ENCODE measurements around the gene ST14.
A peak's percentile ranks its signal among the peaks of the same experiment; 100 is the strongest.

ST14 gene

DNA sequence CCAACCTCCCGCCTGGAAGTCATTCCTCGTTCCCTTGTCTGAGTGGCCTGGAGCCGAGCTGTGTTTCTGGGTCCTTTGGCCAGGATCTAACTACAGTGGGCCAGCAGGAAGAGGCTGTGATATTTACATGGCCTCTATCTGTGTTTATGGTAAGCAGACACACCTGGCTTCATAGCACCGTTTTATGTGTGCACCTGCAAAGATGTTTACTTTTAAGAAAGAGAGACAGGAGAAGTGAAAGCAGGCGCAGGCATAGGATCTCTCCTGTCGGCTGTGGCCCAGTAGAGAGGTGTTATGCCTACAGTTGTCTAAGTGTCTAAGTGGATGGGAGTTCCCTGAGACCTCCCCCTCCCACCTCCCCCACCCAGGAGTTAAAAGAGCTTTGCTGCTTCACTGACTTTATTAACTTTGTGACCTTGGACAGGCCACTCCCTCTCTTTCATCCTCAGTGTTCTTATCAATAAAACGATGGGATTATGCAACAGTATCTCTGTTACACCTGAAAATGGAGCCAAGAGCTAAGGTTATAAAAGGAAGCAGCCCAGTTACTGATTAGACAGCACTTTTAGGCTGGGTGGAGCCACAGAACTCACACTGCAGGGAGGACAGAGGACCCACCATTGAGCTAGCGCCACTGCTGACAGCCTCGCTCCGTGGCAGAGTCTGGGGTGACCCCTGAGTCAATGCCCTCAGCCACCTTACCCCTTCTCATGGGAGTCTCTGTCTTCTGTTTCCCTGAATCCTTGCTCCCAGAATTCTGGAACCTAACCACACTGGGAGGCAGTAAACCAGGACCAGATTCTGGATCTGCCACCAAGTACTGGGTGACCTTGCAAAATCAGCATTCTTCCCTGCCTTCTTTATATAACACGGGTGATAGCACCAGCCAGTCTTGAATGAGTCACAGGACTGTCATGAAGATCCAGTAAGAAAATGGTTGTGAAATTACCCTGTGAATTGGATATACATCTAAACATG, 22.0 kb downstream of the ST14 start:
- peak; percentile 45 for DNase-seq (ENCODE audit: low spot score)
- TF ChIP-seq, protein P1, sequence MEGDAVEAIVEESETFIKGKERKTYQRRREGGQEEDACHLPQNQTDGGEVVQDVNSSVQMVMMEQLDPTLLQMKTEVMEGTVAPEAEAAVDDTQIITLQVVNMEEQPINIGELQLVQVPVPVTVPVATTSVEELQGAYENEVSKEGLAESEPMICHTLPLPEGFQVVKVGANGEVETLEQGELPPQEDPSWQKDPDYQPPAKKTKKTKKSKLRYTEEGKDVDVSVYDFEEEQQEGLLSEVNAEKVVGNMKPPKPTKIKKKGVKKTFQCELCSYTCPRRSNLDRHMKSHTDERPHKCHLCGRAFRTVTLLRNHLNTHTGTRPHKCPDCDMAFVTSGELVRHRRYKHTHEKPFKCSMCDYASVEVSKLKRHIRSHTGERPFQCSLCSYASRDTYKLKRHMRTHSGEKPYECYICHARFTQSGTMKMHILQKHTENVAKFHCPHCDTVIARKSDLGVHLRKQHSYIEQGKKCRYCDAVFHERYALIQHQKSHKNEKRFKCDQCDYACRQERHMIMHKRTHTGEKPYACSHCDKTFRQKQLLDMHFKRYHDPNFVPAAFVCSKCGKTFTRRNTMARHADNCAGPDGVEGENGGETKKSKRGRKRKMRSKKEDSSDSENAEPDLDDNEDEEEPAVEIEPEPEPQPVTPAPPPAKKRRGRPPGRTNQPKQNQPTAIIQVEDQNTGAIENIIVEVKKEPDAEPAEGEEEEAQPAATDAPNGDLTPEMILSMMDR (IDR thresholded peaks at IDR 0.05; ENCODE audit: extremely low read depth, missing control alignments): no peak

DNA sequence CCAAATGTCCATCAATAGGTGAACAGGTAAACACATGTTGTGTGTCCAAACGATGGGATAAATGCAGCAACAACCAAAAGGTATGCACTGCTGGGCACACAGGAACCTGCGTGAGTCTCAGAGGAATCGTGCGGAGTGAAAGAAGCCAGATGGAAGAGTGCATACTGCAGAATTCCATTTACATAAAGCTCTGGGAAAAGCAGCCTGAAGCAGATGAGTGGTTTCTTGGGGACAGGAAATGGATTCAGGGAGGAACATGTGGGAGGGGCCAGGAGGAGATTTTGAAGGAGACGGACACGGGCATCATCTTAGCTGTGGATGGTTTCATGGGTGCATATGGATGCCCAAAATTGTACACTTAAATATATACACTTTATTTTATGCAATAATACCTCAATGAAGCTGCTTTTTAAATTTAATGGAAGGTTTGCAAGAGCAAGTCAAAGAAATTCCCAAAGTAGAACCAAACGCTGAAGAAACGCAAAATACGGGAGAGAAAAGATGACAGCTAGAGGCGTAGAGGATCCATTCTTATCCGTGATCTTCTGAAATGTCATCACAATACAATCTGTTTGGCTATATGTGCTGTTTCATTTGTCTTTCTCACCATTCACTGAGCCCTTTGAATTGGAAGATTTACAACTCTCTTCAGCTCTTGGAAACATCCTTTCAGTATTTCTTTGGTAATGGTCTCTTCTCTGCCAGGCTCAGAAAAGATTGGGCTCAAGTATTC, 24.5 kb downstream of the ST14 start:
- TF ChIP-seq, protein P1 (IDR thresholded peaks at IDR 0.05; ENCODE audit: extremely low read depth, missing control alignments): no peak

DNA sequence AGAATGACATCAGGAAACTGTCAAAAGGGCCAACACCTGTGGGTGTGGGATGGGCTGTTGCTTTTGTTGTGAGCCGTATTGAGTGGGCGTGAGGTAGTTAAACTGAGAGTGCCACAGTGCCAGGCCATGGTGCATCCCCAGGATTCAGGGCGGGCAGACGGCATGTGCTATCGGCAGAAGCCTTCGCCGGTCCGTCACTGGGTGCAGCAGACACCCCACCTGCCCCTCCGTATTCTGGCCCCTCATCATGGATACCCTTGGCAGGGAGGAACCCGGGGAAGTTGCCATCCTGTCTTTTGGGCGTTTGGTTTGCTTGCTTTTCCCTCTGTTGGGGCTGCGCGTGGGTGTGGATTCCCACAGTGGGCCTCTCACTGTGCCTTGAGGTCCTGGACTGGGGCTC, 27.5 kb downstream of the ST14 start:
- DNase-seq (ENCODE audit: low spot score): no peak
- TF ChIP-seq, protein P1 (IDR thresholded peaks at IDR 0.05; ENCODE audit: extremely low read depth, missing control alignments): no peak

More for the DNA sequence above, 24.5 kb downstream of the ST14 start:
- DNase-seq (ENCODE audit: low spot score): no peak

DNA sequence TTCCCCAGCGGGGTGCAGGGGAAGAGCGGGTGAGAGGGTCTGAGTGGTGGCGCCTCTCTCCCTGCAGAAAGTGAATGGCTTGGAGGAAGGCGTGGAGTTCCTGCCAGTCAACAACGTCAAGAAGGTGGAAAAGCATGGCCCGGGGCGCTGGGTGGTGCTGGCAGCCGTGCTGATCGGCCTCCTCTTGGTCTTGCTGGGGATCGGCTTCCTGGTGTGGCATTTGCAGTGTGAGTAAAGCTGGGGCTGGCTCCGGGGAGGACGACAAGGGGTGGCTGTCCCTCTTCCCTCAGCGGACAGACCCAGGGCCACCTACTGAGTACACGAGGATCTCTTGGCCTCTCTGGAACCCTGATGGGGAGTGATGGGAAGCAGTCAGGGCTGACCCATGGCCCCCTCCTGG, 28.5 kb downstream of the ST14 start:
- DNase-seq (ENCODE audit: low spot score): no peak
- TF ChIP-seq, protein P1 (IDR thresholded peaks at IDR 0.05; ENCODE audit: extremely low read depth, missing control alignments): no peak

DNA sequence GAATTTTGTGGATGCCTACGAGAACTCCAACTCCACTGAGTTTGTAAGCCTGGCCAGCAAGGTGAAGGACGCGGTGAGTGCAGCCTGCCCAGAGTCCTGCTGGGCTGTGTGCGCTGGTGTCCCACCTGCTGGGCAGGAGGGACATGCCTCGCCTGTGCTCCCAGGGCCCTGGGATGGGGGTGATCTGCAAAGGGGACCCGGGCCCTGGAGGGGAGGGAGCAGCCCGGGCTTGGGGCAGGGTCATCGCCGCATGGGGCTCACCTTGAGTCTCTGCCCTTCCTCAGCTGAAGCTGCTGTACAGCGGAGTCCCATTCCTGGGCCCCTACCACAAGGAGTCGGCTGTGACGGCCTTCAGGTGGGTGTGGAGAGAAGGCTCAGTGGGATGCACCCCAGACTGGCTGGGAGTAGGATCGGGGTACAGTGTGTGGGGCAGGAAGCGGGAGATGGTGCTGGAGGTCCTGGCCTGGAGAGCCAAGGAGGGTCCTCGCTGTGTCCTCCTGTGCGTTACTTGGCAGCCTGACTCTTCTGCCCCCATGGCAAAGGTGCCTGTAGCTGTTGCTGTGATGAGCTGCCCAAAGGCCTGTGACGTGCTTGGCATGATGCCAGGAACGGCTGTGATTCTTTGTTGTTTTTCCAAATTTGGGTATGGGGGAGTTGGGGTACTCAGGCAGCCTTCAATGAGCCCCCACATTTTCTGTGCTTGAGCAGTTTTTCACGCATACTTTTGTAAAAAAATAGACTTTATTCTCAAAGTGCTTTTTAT, 29.2 kb downstream of the ST14 start:
- DNase-seq (ENCODE audit: low spot score): no peak

DNA sequence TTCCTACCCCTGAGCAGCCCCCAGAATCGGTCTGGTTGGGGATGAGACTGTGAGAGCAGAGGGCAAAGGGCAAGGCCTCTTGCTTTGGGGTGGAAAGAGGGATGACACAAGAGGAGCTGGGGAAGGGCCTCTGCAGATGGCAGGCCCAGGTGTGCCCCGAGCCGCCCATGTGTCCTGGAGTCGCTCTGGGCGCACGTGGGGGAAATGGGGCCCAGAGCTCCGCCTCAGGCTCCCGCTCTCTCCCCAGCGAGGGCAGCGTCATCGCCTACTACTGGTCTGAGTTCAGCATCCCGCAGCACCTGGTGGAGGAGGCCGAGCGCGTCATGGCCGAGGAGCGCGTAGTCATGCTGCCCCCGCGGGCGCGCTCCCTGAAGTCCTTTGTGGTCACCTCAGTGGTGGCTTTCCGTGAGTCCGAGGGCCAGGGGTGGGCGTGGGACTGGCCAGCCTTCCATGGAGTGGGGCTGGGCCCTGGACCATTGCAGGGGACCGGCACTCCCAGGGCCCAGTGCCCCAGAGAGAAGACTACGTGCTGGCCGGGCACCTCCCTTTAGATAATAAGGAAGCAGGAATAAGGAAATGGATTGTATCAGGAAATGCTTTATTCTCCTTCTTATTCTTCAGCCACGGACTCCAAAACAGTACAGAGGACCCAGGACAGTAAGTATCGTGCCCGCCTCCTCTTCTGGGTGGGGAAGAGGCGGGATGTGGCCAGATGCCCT, 30.1 kb downstream of the ST14 start:
- DNase-seq (ENCODE audit: low spot score): no peak
- TF ChIP-seq, protein P1 (IDR thresholded peaks at IDR 0.05; ENCODE audit: extremely low read depth, missing control alignments): no peak

More for the DNA sequence above, 29.2 kb downstream of the ST14 start:
- TF ChIP-seq, protein P1 (IDR thresholded peaks at IDR 0.05; ENCODE audit: extremely low read depth, missing control alignments): no peak

Measured in GM20000 (cell line).